A549 (cell line): Measurements from ENCODE around the gene TBCCD1. TPM values are rescaled to one million over a fixed set of nuclear protein-coding genes. Genes with fewer than 3 reads are reported as not detected.

Experiments used
- ATAC-seq, 2 experiments: fragments of 200-7000 bp in 1 of 2; fragments of >200 bp in 1 of 2; cut with Nextera tagmentation in 1 of 2; cut with Tn5 transposase in 1 of 2; 3 replicates each; pipeline versions ENCODE4 v1.8.0 to v1.9.1; 2018 to 2020; ENCODE audit warnings: mild to moderate bottlenecking in 1 of 2, moderate library complexity in 1 of 2
- CTCF ChIA-PET: fragments of 300-600 bp; sonication (Branson Sonifier 250); formaldehyde crosslinking; extraction: SDS; loops from one replicate; lab custom pipeline; 2021; ENCODE audit warnings: antibody characterized with exemption, inconsistent platforms; lab: Yijun Ruan, JAX
- POLR2A ChIA-PET: fragments of 350-600 bp; formaldehyde crosslinking; extraction: SDS; loops from one replicate; lab custom pipeline; 2021; ENCODE audit warnings: antibody characterized with exemption, inconsistent platforms; lab: Yijun Ruan, JAX
- DNase-seq, 2 experiments: peaks; one replicate each; pipeline versions ENCODE4 v3.0.0 to v3.0.0-alpha.2; 2011 to 2016; ENCODE audit warnings: low read depth in 1 of 2, low spot score in 1 of 2
- FAIRE-seq: peaks from 2 replicates; lab custom pipeline; 2011; peaks lifted over from hg19 to GRCh38; lab: Jason Lieb, UNC
- H3K27ac ChIP-seq, 2 experiments: fragments of >200 bp; sonication (Bioruptor Twin); formaldehyde crosslinking; 3 replicates each; pipeline ENCODE4 v1.5.1; 2016 to 2017
- H3K4me1 ChIP-seq: fragments of >200 bp; sonication (Bioruptor Twin); formaldehyde crosslinking; 3 replicates; pipeline ENCODE4 v1.6.1; 2016
- H3K4me2 ChIP-seq: fragments of >200 bp; sonication (Bioruptor Twin); formaldehyde crosslinking; 3 replicates; pipeline ENCODE4 v1.6.1; 2016
- H3K4me3 ChIP-seq: fragments of >200 bp; sonication (Bioruptor Twin); formaldehyde crosslinking; 3 replicates; pipeline ENCODE4 v1.5.1; 2016
- H3K9me3 ChIP-seq: fragments of >200 bp; sonication (Bioruptor Twin); formaldehyde crosslinking; 3 replicates; pipeline ENCODE4 v1.6.1; 2016
- BHLHE40 ChIP-seq: IDR thresholded peaks from 2 replicates; pipeline ENCODE4 v1.6.1; 2012; ENCODE audit warnings: low read depth, low read length, inconsistent platforms
- CBX8 ChIP-seq: fragments of 200-600 bp; sonication (generic); IDR thresholded peaks from 2 replicates; pipeline ENCODE4 v1.6.1; 2016
- CEBPB ChIP-seq, 2 experiments: fragments of >200 bp in 1 of 2; sonication (Bioruptor Twin) in 1 of 2; formaldehyde crosslinking in 1 of 2; IDR thresholded peaks; 2 replicates each; pipeline ENCODE4 v1.6.1; 2012 to 2016
- CHD2 ChIP-seq: fragments of 150-350 bp; IDR thresholded peaks from 2 replicates; pipeline ENCODE4 v1.6.1; 2014; ENCODE audit warnings: low read length; ENCODE audit not compliant: partially characterized antibody
- CHD4 ChIP-seq: fragments of 200-600 bp; sonication (generic); IDR thresholded peaks from 2 replicates; pipeline ENCODE4 v1.6.1; 2016; ENCODE audit warnings: antibody characterized with exemption, mild to moderate bottlenecking, borderline replicate concordance
- EHMT2 ChIP-seq: fragments of 200-600 bp; sonication (generic); IDR thresholded peaks from 2 replicates; pipeline ENCODE4 v1.6.1; 2016; ENCODE audit warnings: antibody characterized with exemption, low read depth, mild to moderate bottlenecking, moderate library complexity
- EP300 ChIP-seq, 2 experiments: fragments of >200 bp; sonication (Bioruptor Twin); formaldehyde crosslinking; IDR thresholded peaks; 2 replicates in 1 of 2; 3 replicates in 1 of 2; pipeline ENCODE4 v1.6.1; 2016 to 2017
- FOSB ChIP-seq: fragments of 250-450 bp; sonication (Bioruptor Pico); IDR thresholded peaks from 2 replicates; pipeline ENCODE4 v1.5.0; 2020; ENCODE audit warnings: mild to moderate bottlenecking, moderate library complexity
- FOSL2 ChIP-seq, 2 experiments: fragments of 450-650 bp in 1 of 2; fragments of >200 bp in 1 of 2; sonication (Bioruptor Twin) in 1 of 2; formaldehyde crosslinking; IDR thresholded peaks; 2 replicates each; pipeline versions ENCODE4 v1.5.0 to v1.6.1; 2016 to 2020; ENCODE audit warnings: mild to moderate bottlenecking in 1 of 2, moderate library complexity in 1 of 2
- FOXS1 ChIP-seq: fragments of 250-450 bp; sonication (Bioruptor Pico); IDR thresholded peaks from 2 replicates; pipeline ENCODE4 v1.5.0; 2020; ENCODE audit warnings: mild to moderate bottlenecking, moderate library complexity
- GATA3 ChIP-seq: IDR thresholded peaks from 2 replicates; pipeline ENCODE4 v1.6.1; 2012; ENCODE audit warnings: borderline replicate concordance
- HEYL ChIP-seq: fragments of 250-450 bp; sonication (Bioruptor Pico); IDR thresholded peaks from 2 replicates; pipeline ENCODE4 v1.8.0; 2021; ENCODE audit warnings: mild to moderate bottlenecking, moderate library complexity
- HOXA7 ChIP-seq: fragments of 250-450 bp; sonication (Bioruptor Pico); IDR thresholded peaks from 2 replicates; pipeline ENCODE4 v1.5.0; 2020; ENCODE audit warnings: mild to moderate bottlenecking, moderate library complexity
- JUN ChIP-seq, 2 experiments: fragments of >200 bp; sonication (Bioruptor Twin); formaldehyde crosslinking; IDR thresholded peaks; 2 replicates in 1 of 2; 3 replicates in 1 of 2; pipeline ENCODE4 v1.6.1; 2016 to 2017
- MAFK ChIP-seq: fragments of 450-650 bp; IDR thresholded peaks from 2 replicates; pipeline ENCODE4 v1.6.1; 2014; ENCODE audit not compliant: partially characterized antibody
- PHF8 ChIP-seq: fragments of 200-600 bp; sonication (generic); IDR thresholded peaks from 2 replicates; pipeline ENCODE4 v1.6.1; 2016; ENCODE audit warnings: low read depth, mild to moderate bottlenecking, antibody characterized with exemption, moderate library complexity, borderline replicate concordance
- RCOR1 ChIP-seq: fragments of 150-350 bp; IDR thresholded peaks from 2 replicates; pipeline ENCODE4 v1.6.1; 2014; ENCODE audit warnings: antibody characterized with exemption, low read length, low read depth
- RFX5 ChIP-seq: fragments of 450-650 bp; IDR thresholded peaks from 2 replicates; pipeline ENCODE4 v1.7.1; 2014; ENCODE audit warnings: antibody characterized with exemption, mild to moderate bottlenecking, moderate library complexity
- RNF2 ChIP-seq: fragments of 200-600 bp; sonication (generic); IDR thresholded peaks from 2 replicates; pipeline ENCODE4 v1.6.1; 2016; ENCODE audit warnings: low read depth, mild to moderate bottlenecking, antibody characterized with exemption, moderate library complexity, borderline replicate concordance
- SMC3 ChIP-seq: fragments of >200 bp; sonication (Bioruptor Twin); formaldehyde crosslinking; IDR thresholded peaks from 3 replicates; pipeline ENCODE4 v1.6.1; 2018; ENCODE audit warnings: inconsistent platforms
- TFCP2L1 ChIP-seq: fragments of 250-450 bp; sonication (Bioruptor Pico); IDR thresholded peaks from 2 replicates; pipeline ENCODE4 v1.5.0; 2021; ENCODE audit warnings: mild to moderate bottlenecking
- ZC3H11A ChIP-seq: fragments of 450-650 bp; IDR thresholded peaks from 2 replicates; pipeline ENCODE4 v1.6.1; 2014; ENCODE audit warnings: antibody characterized with exemption, mild to moderate bottlenecking
- ZSCAN20 ChIP-seq: fragments of 250-450 bp; sonication (Bioruptor Pico); IDR thresholded peaks from 2 replicates; pipeline ENCODE4 v1.8.0; 2022; ENCODE audit warnings: mild to moderate bottlenecking, moderate library complexity
- WGBS: methylation state at CpG from one replicate; pipeline ENCODE4 v1.1.6; 2017; ENCODE audit errors: missing lambda C conversion rate; 5-methylcytosine and 5-hydroxymethylcytosine counted together
- polyA plus RNA-seq, 4 experiments: library from polyadenylated mRNA; depleted of rRNA in 3 of 4; stranded (reverse); fragments of >200 nt; fragmentation: RNase III in 1 of 4; extraction: RNeasy Plus Mini Kit Qiagen cat#74134 plus additional on column Dnase treatment in 1 of 4; gene quantifications; 2 replicates in 3 of 4; 3 replicates in 1 of 4; pipeline ENCODE4 v1.2.3, GENCODE V29; 2011 to 2017
- TF ChIP-seq, protein P1 (sequence below): fragments of 250-450 bp; sonication (Bioruptor Pico); IDR thresholded peaks from 2 replicates; pipeline ENCODE4 v1.5.0; 2021; ENCODE audit warnings: mild to moderate bottlenecking, moderate library complexity, borderline replicate concordance
- TF ChIP-seq, protein P2 (sequence below): IDR thresholded peaks from 2 replicates; pipeline ENCODE4 v1.6.1; 2012
- TF ChIP-seq, protein P3 (sequence below): IDR thresholded peaks from 2 replicates; pipeline ENCODE4 v1.6.1; 2012
- TF ChIP-seq, protein P4 (sequence below): fragments of 250-450 bp; sonication (Bioruptor Pico); IDR thresholded peaks from 2 replicates; pipeline ENCODE4 v1.5.0; 2020; ENCODE audit warnings: low read depth, mild to moderate bottlenecking, moderate library complexity

The TBCCD1 gene
- polyA plus RNA-seq, 2 of the 4 experiments (the other 2 are of a cell fraction) = 5.8 to 11.4 TPM

DNA sequence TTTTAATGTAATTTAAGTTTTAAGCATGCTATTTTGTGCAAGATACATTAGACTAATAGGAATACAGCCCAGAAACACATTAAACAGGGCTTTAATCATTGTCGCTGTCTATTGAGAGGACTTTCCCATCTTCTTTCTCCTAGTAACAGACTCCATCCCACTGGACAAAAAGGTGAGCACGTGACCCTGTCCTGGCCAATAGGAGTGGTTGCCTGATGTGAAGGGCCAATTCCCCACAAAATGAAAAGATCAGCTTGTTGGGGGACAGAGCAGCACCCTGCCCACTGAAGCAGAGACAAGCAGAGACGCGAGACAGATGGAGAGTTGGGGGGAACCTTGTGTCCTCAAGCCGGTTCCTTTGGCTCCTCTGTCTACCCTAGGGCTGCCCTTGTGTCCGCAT is 44.1 kb downstream of the TBCCD1 start (continued):
- no peak for TF ChIP-seq CBX8
- TF ChIP-seq, all 56 proteins: peak for 0

DNA sequence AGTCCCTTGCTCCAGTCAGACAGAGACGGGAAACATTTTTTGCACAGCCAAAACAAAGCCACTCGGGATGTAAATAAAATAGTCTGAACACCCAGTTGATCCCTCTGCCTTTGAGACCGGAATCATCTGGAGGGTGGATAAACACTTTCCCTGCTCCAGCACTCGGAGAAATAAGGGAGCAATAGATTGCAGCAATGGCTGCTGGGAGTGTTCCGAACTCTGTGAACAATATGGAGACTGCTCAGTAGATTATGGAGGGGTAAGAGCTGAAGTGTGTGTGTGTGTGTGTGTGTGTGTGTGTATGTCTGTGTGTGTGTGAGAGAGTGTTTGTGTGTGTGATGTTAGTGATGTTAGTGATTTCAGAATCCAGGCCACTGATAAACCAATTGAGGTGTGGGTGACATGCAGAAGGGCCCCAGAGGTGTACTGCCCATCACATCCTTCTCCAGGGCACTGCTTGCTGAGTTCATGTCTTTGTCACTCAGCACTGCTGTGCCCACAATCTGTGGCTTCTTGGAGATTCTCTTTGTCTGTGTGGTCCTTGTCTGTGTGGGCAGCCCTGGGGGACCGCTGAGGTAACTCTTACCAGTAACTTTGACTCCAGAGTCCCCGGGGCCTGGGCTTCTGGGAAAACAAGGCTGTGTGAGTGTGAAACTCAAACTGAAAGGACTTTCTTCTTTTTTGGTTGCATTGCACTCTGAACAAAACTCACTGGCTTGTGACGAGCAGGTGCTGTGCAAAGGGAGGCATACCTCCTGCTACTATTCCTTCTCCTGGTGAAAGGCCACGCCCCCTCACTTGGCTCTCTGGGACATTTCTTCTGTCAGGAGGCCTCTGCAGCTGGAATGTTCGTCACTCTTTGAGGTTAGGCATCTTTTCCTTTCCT is 45.9 kb downstream of the TBCCD1 start:
- ChIA-PET POLR2A (no interaction called here), CTCF (interaction anchor here (1.0 kb wide), 1 partner anchor 204 kb away, joined by 3 read pairs; no protein-coding TSS in a partner anchor)
- no peak overlapping the region for H3K27ac ChIP-seq
- no peak for TF ChIP-seq HOXA7 (CRISPR knock-in tag)
- TF ChIP-seq RCOR1 = no peak
- no peak for TF ChIP-seq TFCP2L1 (CRISPR knock-in tag)
- TF ChIP-seq FOXS1 (CRISPR knock-in tag) = no peak
- TF ChIP-seq, protein P1, sequence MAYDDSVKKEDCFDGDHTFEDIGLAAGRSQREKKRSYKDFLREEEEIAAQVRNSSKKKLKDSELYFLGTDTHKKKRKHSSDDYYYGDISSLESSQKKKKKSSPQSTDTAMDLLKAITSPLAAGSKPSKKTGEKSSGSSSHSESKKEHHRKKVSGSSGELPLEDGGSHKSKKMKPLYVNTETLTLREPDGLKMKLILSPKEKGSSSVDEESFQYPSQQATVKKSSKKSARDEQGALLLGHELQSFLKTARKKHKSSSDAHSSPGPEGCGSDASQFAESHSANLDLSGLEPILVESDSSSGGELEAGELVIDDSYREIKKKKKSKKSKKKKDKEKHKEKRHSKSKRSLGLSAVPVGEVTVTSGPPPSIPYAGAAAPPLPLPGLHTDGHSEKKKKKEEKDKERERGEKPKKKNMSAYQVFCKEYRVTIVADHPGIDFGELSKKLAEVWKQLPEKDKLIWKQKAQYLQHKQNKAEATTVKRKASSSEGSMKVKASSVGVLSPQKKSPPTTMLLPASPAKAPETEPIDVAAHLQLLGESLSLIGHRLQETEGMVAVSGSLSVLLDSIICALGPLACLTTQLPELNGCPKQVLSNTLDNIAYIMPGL = no peak
- no peak for TF ChIP-seq ZC3H11A
- TF ChIP-seq MAFK = no peak
- TF ChIP-seq HEYL (CRISPR knock-in tag) = no peak
- no peaks in the 10 kb centered on the region for H3K4me1 ChIP-seq
- H3K4me3 ChIP-seq = no peak overlapping the region
- DNase-seq (no peak), ATAC-seq (no peak), FAIRE-seq (no peak)
- H3K4me2 ChIP-seq = no peak overlapping the region
- 67% methylated on average over 10 of the region's 10 CpGs for WGBS
- H3K9me3 ChIP-seq = no peaks in the 10 kb centered on the region

DNA sequence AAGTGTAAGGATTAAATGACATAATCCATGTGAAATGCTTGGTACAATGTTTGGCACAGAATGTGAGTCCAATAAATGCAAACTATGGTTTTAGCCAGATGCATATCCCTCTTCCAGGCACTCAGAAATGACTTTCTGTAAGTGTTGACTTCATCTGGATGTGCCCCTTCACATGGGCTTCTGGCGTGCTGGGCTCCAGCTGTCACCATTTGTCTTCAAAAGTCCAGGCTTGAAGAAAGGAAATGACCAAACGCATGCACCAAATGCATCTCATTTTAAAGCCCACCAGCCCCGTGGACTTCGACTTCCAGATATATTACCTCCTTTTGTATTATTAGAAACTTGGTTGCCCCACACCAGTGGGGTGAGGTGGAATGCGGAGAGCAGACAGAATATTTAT is 46.7 kb downstream of the TBCCD1 start:
- Histone ChIP-seq H3K4me1 (no peaks in the 10 kb centered on the region), H3K27ac (no peak overlapping the region), H3K9me3 (no peaks in the 10 kb centered on the region), H3K4me2 (no peak overlapping the region), H3K4me3 (no peak overlapping the region)
- no peak for FAIRE-seq
- no peak for DNase-seq
- ATAC-seq = no peak
- ChIA-PET POLR2A (no interaction called here), CTCF (interaction anchor here (0.8 to 1.5 kb wide), 2 partner anchors 537 to 581 kb away, joined by 3 read pairs; no protein-coding TSS in a partner anchor)
- 42% methylated on average over 5 of the region's 5 CpGs for WGBS
- TF ChIP-seq, protein P2, sequence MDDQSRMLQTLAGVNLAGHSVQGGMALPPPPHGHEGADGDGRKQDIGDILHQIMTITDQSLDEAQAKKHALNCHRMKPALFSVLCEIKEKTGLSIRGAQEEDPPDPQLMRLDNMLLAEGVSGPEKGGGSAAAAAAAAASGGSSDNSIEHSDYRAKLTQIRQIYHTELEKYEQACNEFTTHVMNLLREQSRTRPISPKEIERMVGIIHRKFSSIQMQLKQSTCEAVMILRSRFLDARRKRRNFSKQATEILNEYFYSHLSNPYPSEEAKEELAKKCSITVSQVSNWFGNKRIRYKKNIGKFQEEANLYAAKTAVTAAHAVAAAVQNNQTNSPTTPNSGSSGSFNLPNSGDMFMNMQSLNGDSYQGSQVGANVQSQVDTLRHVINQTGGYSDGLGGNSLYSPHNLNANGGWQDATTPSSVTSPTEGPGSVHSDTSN = no peak
- no peak for TF ChIP-seq EP300 (IDR thresholded peaks at IDR 0.05)
- TF ChIP-seq CEBPB (IDR thresholded peaks at IDR 0.05) = no peak
- no peak for TF ChIP-seq SMC3
- TF ChIP-seq RFX5 = no peak
- no peak for TF ChIP-seq RNF2
- no peak for TF ChIP-seq HEYL (CRISPR knock-in tag)
- TF ChIP-seq, all 56 proteins: peak for 0

DNA sequence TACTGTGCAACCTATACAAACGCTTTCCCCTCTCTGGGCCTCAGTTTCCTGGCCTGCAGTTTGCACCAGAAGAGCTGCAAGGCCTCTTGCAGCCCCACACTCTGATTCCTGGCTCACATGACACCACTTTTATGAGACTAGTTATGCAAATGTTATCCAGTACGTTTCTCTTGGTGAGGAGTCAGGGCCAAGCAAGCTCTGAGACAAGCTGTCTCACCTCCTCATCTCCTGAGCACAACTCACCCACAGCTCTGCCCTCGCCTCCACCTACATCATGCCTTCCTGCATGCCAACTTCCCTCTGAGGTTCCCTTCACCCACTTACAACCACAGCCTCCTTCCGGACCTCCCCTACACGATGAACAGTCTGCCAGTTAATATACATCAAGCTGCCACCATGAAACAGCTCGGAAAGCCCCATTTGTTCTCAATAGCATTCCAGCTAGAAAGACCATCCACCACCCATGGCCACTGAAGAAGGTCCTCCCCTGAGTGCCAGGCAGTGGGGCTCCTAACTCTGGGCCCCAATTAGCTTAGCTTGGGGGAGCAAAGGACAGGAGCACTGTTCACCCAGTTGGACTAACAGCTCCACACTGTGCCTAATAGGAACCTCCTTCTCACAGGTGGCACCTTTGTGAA is 48.0 kb downstream of the TBCCD1 start:
- H3K4me1 ChIP-seq = no peaks in the 10 kb centered on the region
- H3K4me3 ChIP-seq = no peak overlapping the region
- POLR2A ChIA-PET = interaction anchor here (0.7 kb wide), 1 partner anchor 276 kb away, joined by 3 read pairs; no protein-coding TSS in a partner anchor
- H3K9me3 ChIP-seq = no peaks in the 10 kb centered on the region
- 25% methylated on average over 5 of the region's 6 CpGs for WGBS
- no peak overlapping the region for H3K27ac ChIP-seq
- TF ChIP-seq, protein P3, sequence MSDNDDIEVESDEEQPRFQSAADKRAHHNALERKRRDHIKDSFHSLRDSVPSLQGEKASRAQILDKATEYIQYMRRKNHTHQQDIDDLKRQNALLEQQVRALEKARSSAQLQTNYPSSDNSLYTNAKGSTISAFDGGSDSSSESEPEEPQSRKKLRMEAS = no peak
- TF ChIP-seq HEYL (CRISPR knock-in tag) (no peak), FOSB (CRISPR knock-in tag) (no peak), FOXS1 (CRISPR knock-in tag) (no peak), MAFK (no peak), ZSCAN20 (CRISPR knock-in tag) (no peak), TFCP2L1 (CRISPR knock-in tag) (no peak), BHLHE40 (no peak), FOSL2 (IDR thresholded peaks at IDR 0.05) (no peak), FOSL2 (CRISPR knock-in tag; IDR thresholded peaks at IDR 0.05) (no peak), PHF8 (no peak), CHD2 (no peak), GATA3 (no peak), EHMT2 (no peak), CHD4 (no peak), SMC3 (no peak), JUN (IDR thresholded peaks at IDR 0.05) (no peak)
- TF ChIP-seq, protein P4, sequence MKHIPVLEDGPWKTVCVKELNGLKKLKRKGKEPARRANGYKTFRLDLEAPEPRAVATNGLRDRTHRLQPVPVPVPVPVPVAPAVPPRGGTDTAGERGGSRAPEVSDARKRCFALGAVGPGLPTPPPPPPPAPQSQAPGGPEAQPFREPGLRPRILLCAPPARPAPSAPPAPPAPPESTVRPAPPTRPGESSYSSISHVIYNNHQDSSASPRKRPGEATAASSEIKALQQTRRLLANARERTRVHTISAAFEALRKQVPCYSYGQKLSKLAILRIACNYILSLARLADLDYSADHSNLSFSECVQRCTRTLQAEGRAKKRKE = no peak
- TF ChIP-seq, all 56 proteins: peak for 0
- CTCF ChIA-PET = interaction anchor here (1.2 to 1.9 kb wide), 3 partner anchors 12 to 536 kb away, joined by 3 to 9 read pairs (median 3); no protein-coding TSS in a partner anchor
- ATAC-seq (no peak), DNase-seq (no peak), FAIRE-seq (no peak)
- no peak overlapping the region for H3K4me2 ChIP-seq
